Osteoblast (primary cell): Measurements from ENCODE around the gene PDGFA. TPM values are rescaled to one million over a fixed set of nuclear protein-coding genes. Genes with fewer than 3 reads are reported as not detected.

ENCODE experiments used
- DNase-seq: peaks from one replicate; pipeline ENCODE4 v3.0.0; 2011; ENCODE audit warnings: low spot score, mixed read lengths; ENCODE audit not compliant: insufficient read length; ENCODE audit errors: missing footprints
- H2AFZ ChIP-seq: 2 replicates; pipeline ENCODE4 v1.6.0; 2011; ENCODE audit warnings: mild to moderate bottlenecking, low read length
- H3K27ac ChIP-seq: 2 replicates; pipeline ENCODE4 v1.5.1; 2011; ENCODE audit warnings: mild to moderate bottlenecking, low read depth, low read length, moderate library complexity
- H3K27me3 ChIP-seq: 2 replicates; pipeline ENCODE4 v1.6.0; 2012; ENCODE audit warnings: mild to moderate bottlenecking, control low read depth, inconsistent platforms, low read length, moderate library complexity; ENCODE audit not compliant: insufficient read depth
- H3K36me3 ChIP-seq: 2 replicates; pipeline ENCODE4 v1.5.1; 2011; ENCODE audit warnings: mild to moderate bottlenecking, low read length, control low read depth, moderate library complexity; ENCODE audit not compliant: insufficient read depth
- H3K4me1 ChIP-seq: 2 replicates; pipeline ENCODE4 v1.5.1; 2011; ENCODE audit warnings: mild to moderate bottlenecking, low read length, control low read depth, moderate library complexity; ENCODE audit not compliant: insufficient read depth
- H3K4me2 ChIP-seq: 2 replicates; pipeline ENCODE4 v1.6.0; 2011; ENCODE audit warnings: mild to moderate bottlenecking, low read length; ENCODE audit not compliant: insufficient read depth
- H3K4me3 ChIP-seq: fragments of 200-600 bp; sonication (generic); 3 replicates; pipeline ENCODE4 v1.5.1; 2012; ENCODE audit warnings: mild to moderate bottlenecking, low read length, inconsistent platforms; ENCODE audit not compliant: insufficient read depth
- H3K79me2 ChIP-seq: 2 replicates; pipeline ENCODE4 v1.6.0; 2012; ENCODE audit warnings: mild to moderate bottlenecking, low read length, control low read depth, inconsistent platforms; ENCODE audit not compliant: insufficient read depth
- H3K9me3 ChIP-seq: 2 replicates; pipeline ENCODE4 v1.5.1; 2011; ENCODE audit warnings: low read depth, low read length, control low read depth
- H4K20me1 ChIP-seq: 2 replicates; pipeline ENCODE4 v1.6.0; 2012; ENCODE audit warnings: mild to moderate bottlenecking, low read length, control low read depth; ENCODE audit not compliant: insufficient read depth
- total RNA-seq: library from RNA; depleted of rRNA; stranded (reverse); fragments of >200 nt; gene quantifications from 2 replicates; pipeline ENCODE4 v1.2.3, GENCODE V29; 2012
- TF ChIP-seq, protein P1 (sequence below): IDR thresholded peaks from 2 replicates; pipeline ENCODE4 v1.5.1; 2011; ENCODE audit warnings: mild to moderate bottlenecking, low read depth, low read length, moderate library complexity; ENCODE audit errors: extremely low read depth

The PDGFA gene
- total RNA-seq, 1 donor: 32.6 TPM

DNA sequence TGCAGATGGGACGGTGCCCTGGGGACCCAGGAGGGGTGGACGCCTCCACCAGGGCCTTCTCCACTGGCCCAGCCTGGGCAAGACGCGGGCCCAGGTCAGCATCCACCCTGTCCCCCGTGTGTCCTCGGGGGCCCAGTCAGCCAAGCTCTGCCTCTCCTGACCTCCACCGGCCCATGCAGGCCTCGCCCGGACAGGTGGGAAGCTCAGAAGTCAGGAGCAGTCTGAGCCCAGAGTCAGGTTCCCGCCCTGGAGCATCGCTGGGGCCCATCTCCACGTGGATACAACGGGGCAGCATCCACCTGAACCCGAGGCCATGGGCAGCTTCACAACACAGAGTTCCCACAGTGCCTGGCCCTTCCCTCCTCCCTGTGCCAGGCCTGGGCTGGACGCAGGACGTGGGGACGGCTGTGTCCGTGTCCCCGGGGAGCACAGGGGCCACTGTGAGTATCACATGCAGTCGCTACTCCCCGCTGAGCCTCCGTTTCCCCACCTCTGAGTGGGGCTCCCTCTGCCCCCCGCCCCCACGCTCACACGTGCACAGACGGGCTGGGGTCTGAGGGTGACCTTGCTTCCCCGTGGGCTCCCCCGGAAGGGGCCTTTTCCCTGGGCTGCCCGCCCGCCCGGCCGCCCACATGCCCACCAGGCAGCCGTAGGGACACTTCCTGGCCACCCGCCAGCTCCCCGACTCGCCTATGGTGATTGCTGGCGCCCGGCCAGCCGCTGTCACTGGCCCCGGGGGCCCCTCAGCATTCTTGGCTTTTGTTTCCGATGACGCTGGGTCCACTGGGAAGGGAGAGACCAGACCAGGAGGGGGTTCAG is 64.3 kb downstream of the PDGFA start:
- peak overlapping the region; percentile 39 for H3K4me2 ChIP-seq
- no peaks in the 10 kb centered on the region for H3K79me2 ChIP-seq
- H3K27me3 ChIP-seq: no peaks in the 10 kb centered on the region
- H3K4me3 ChIP-seq: no peak overlapping the region
- DNase-seq: peak; percentile 96
- peaks cover 33% of the 10 kb centered on the region for H3K4me1 ChIP-seq
- H3K9me3 ChIP-seq: no peaks in the 10 kb centered on the region
- TF ChIP-seq, protein P1, sequence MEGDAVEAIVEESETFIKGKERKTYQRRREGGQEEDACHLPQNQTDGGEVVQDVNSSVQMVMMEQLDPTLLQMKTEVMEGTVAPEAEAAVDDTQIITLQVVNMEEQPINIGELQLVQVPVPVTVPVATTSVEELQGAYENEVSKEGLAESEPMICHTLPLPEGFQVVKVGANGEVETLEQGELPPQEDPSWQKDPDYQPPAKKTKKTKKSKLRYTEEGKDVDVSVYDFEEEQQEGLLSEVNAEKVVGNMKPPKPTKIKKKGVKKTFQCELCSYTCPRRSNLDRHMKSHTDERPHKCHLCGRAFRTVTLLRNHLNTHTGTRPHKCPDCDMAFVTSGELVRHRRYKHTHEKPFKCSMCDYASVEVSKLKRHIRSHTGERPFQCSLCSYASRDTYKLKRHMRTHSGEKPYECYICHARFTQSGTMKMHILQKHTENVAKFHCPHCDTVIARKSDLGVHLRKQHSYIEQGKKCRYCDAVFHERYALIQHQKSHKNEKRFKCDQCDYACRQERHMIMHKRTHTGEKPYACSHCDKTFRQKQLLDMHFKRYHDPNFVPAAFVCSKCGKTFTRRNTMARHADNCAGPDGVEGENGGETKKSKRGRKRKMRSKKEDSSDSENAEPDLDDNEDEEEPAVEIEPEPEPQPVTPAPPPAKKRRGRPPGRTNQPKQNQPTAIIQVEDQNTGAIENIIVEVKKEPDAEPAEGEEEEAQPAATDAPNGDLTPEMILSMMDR: no peak
- H3K36me3 ChIP-seq: no peaks in the 10 kb centered on the region
- H4K20me1 ChIP-seq: no peaks in the 10 kb centered on the region
- H3K27ac ChIP-seq: no peak overlapping the region
- no peak overlapping the region for H2AFZ ChIP-seq

DNA sequence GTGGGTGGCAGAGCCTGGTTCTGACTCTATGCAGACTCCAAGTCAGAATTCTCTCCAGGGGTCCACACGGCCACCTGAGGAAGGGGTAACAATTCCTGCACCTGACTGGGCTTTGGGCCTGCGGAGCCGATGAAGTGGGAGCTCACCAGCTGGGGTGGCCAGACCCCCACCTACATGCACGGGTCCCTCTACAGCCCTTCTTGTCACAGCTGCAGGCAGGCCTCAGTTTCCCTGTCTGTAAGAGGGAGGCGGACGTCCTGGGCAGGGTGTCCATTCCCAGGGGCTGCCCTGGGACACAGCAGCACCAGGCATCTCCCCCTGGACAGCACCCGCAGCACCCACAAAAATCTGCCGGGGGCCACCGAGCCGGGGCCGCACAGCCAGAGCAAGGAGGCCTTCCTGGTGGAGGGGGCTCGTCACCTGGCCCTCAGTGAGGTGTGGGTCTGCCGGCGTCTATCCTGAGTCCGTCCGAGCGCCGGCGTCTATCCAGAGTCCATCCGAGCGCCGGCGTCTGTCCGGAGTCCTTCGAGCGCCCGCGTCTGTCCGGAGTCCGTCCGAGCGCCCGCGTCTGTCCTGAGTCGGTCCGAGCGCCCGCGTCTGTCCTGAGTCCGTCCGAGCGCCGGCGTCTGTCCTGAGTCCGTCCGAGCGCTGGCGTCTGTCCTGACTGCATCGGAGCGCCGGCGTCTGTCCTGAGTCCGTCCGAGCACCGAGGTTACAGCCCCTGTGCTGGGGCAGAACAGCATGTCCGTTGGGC is 65.1 kb downstream of the PDGFA start:
- no peaks in the 10 kb centered on the region for H3K79me2 ChIP-seq
- H3K36me3 ChIP-seq: no peaks in the 10 kb centered on the region
- TF ChIP-seq, protein P1: no peak

DNA sequence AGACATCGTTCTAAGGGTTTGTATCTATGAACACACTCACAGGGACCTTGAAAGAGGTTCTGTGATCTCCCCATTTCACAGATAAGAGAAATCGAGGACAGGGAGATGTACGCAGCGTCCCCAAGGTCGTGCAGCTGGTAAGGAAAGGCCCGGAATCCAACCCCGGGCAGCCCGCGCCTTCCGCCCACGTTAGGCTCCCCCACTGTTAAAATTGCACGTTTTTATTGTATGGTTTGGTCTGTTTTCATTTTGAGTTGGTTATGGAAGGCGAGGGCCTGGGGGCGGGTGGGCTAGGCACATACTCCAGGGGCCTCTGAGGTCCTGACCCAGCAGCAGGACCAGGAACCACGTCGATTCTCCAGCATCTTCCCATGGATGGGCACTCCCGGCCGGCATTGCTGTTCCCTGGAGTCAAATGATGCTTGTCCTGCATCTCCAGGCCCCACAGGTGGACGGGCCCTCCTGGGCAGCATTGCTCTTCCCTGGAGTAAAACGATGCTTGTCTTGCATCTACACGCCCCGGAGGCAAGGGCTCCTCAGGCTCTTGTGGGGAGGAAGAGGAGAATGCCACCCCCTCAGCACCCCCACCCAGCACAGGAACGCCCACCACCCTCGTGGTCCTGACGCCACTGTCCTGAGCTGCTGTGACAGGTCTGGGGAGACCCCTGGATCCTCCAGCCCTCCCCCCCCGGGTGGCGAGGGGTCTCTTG is 65.9 kb downstream of the PDGFA start:
- Histone ChIP-seq H3K9me3 (no peaks in the 10 kb centered on the region), H3K4me1 (peaks cover 26% of the 10 kb centered on the region), H3K4me3 (no peak overlapping the region), H3K79me2 (no peaks in the 10 kb centered on the region), H3K36me3 (no peaks in the 10 kb centered on the region), H2AFZ (no peak overlapping the region), H3K27me3 (no peaks in the 10 kb centered on the region), H4K20me1 (no peaks in the 10 kb centered on the region), H3K4me2 (no peak overlapping the region), H3K27ac (no peak overlapping the region)
- DNase-seq: no peak
- TF ChIP-seq, protein P1: no peak

More for the DNA sequence above, 65.1 kb downstream of the PDGFA start:
- Histone ChIP-seq H3K9me3 (no peaks in the 10 kb centered on the region), H3K4me2 (no peak overlapping the region), H3K27me3 (no peaks in the 10 kb centered on the region), H4K20me1 (no peaks in the 10 kb centered on the region), H3K4me3 (no peak overlapping the region), H3K4me1 (peaks cover 26% of the 10 kb centered on the region), H3K27ac (no peak overlapping the region), H2AFZ (no peak overlapping the region)
- no peak for DNase-seq
